ENCODE results near the gene S1PR4. TPM values are rescaled to one million over a fixed set of nuclear protein-coding genes. Genes with fewer than 3 reads are reported as not detected.

The S1PR4 gene
- total RNA-seq, 1 donor from 2014 or later = not detected

- H3K4me3 Mint-ChIP-seq (ENCODE audit: unreplicated experiment) = no peak overlapping the region
- no peaks in the 10 kb centered on the region for H3K36me3 Mint-ChIP-seq (ENCODE audit: low read depth, unreplicated experiment)
- H3K36me3 ChIP-seq (ENCODE audit: insufficient read depth, low read length) = no peaks in the 10 kb centered on the region
- peaks cover 9% of the 10 kb centered on the region for H3K4me1 ChIP-seq (ENCODE audit: insufficient read depth, low read length)
- H3K27ac Mint-ChIP-seq (ENCODE audit: unreplicated experiment) = no peak overlapping the region
- no peaks in the 10 kb centered on the region for H3K79me2 ChIP-seq (ENCODE audit: insufficient read depth, low read length)
- no peaks in the 10 kb centered on the region for H4K20me1 ChIP-seq (ENCODE audit: insufficient read depth, low read length)
- no peaks in the 10 kb centered on the region for H3K9me3 ChIP-seq (ENCODE audit: insufficient read depth, low read depth, low read length)
- H3K4me2 ChIP-seq (ENCODE audit: low read length) = no peak overlapping the region
- no peaks in the 10 kb centered on the region for H3K4me1 Mint-ChIP-seq (ENCODE audit: low read depth, unreplicated experiment)
- no peak overlapping the region for H3K27ac ChIP-seq (ENCODE audit: low read depth, low read length)
- no peak overlapping the region for H2AFZ ChIP-seq (ENCODE audit: low read depth, low read length)
- DNase-seq (ENCODE audit: low read depth) (no peak), FAIRE-seq (no peak)
- no peak overlapping the region for H3K9ac ChIP-seq (ENCODE audit: low read length)
- H3K9me3 Mint-ChIP-seq (ENCODE audit: unreplicated experiment) = no peaks in the 10 kb centered on the region
- TF ChIP-seq, protein P1, sequence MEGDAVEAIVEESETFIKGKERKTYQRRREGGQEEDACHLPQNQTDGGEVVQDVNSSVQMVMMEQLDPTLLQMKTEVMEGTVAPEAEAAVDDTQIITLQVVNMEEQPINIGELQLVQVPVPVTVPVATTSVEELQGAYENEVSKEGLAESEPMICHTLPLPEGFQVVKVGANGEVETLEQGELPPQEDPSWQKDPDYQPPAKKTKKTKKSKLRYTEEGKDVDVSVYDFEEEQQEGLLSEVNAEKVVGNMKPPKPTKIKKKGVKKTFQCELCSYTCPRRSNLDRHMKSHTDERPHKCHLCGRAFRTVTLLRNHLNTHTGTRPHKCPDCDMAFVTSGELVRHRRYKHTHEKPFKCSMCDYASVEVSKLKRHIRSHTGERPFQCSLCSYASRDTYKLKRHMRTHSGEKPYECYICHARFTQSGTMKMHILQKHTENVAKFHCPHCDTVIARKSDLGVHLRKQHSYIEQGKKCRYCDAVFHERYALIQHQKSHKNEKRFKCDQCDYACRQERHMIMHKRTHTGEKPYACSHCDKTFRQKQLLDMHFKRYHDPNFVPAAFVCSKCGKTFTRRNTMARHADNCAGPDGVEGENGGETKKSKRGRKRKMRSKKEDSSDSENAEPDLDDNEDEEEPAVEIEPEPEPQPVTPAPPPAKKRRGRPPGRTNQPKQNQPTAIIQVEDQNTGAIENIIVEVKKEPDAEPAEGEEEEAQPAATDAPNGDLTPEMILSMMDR (IDR thresholded peaks at IDR 0.05; ENCODE audit: insufficient read depth, low read depth, low read length) = no peak
- no peak for TF ChIP-seq EZH2 (IDR thresholded peaks at IDR 0.05; ENCODE audit: insufficient read depth, low read length)
- H3K4me3 ChIP-seq (ENCODE audit: insufficient read depth, low read depth, low read length) = no peak overlapping the region
- H3K27me3 Mint-ChIP-seq (ENCODE audit: low read depth, unreplicated experiment) = no peaks in the 10 kb centered on the region
- no peaks in the 10 kb centered on the region for H3K27me3 ChIP-seq (ENCODE audit: insufficient read depth, low read length)
Measured at GRCh38 chr19:3179739-3180293, 1.2 kb downstream of the S1PR4 start.

DNA sequence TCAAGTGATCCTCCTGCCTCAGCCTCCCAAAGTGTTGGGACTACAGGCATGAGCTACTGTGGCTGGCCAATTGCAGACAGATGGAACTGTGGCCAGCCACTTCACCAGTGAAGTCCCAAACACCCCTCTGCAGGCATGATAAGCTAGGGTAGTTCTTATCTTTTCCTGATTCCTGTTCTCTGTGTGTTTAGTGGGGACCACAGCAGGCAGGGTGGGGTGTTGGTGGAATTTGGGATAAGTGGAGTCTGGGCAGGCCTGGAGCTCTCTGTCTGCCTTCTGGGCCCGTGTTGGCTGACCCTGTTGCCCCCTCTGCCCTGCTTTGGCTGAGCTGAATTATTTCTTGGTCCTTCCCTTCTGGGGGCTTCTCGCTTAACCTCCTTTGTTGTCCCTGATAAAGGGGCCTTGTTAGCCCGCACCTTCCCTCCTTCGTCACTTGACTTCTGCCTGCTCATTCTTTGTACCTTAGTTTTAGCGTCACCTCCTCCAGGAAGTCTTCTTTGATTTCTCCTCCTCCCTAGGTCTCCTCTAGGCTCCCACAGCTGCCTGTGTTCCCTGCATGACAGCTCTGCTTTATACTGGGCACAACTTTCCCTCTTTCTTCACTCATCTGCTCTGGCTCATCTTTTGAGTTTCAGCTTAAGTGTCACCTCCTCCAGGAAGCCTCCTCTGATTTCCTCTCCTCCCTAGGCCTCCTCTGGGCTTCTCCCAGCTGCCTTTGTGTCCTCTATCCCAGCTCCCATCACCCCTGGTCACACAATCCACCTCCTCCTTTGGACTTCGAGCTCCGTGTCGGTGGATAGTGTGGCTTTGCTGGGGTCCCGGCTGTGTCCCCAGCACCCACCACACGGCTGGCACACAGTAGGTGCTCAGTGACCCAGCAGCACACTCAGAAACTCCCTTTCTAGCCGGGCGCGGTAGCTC, 5.4 kb downstream of the S1PR4 start:
- FAIRE-seq = no peak
- no peak overlapping the region for H3K27ac Mint-ChIP-seq (ENCODE audit: unreplicated experiment)

More for the DNA sequence above, 5.4 kb downstream of the S1PR4 start:
- H3K9me3 Mint-ChIP-seq (ENCODE audit: unreplicated experiment) = no peaks in the 10 kb centered on the region
- peaks cover 2% of the 10 kb centered on the region for H3K36me3 Mint-ChIP-seq (ENCODE audit: low read depth, unreplicated experiment)
- no peaks in the 10 kb centered on the region for H3K27me3 ChIP-seq (ENCODE audit: insufficient read depth, low read length)
- peaks cover 12% of the 10 kb centered on the region for H3K4me1 Mint-ChIP-seq (ENCODE audit: low read depth, unreplicated experiment)
- H3K9me3 ChIP-seq (ENCODE audit: insufficient read depth, low read depth, low read length) = no peaks in the 10 kb centered on the region
- peak overlapping the region; percentile 88 for H2AFZ ChIP-seq (ENCODE audit: low read depth, low read length)
- no peaks in the 10 kb centered on the region for H3K27me3 Mint-ChIP-seq (ENCODE audit: low read depth, unreplicated experiment)
- peak overlapping the region; percentile 94 for H3K4me3 Mint-ChIP-seq (ENCODE audit: unreplicated experiment)
- H3K9ac ChIP-seq (ENCODE audit: low read length) = no peak overlapping the region
- peaks cover 8% of the 10 kb centered on the region for H3K4me1 ChIP-seq (ENCODE audit: insufficient read depth, low read length)
- no peak overlapping the region for H3K27ac ChIP-seq (ENCODE audit: low read depth, low read length)
- no peak for DNase-seq (ENCODE audit: low read depth)
- H4K20me1 ChIP-seq (ENCODE audit: insufficient read depth, low read length) = peaks cover 30% of the 10 kb centered on the region
- peaks cover 32% of the 10 kb centered on the region for H3K79me2 ChIP-seq (ENCODE audit: insufficient read depth, low read length)
- TF ChIP-seq, protein P1 (IDR thresholded peaks at IDR 0.05; ENCODE audit: insufficient read depth, low read depth, low read length) = no peak
- TF ChIP-seq EZH2 (IDR thresholded peaks at IDR 0.05; ENCODE audit: insufficient read depth, low read length) = no peak
- no peaks in the 10 kb centered on the region for H3K36me3 ChIP-seq (ENCODE audit: insufficient read depth, low read length)
- no peak overlapping the region for H3K4me2 ChIP-seq (ENCODE audit: low read length)
- no peak overlapping the region for H3K4me3 ChIP-seq (ENCODE audit: insufficient read depth, low read depth, low read length)

Measured in astrocyte (in vitro differentiated cells and primary cell).